Thymus (tissue), 11 donors: ENCODE data around the gene SNRPA1. TPM values are rescaled to one million over a fixed set of nuclear protein-coding genes. Genes with fewer than 3 reads are reported as not detected.

Source experiments
- DNase-seq, 9 donors: peaks; one replicate each; pipeline ENCODE4 v3.0.0-alpha.2; 2013; ENCODE audit warnings: low spot score in 9 of 9, low read depth in 6 of 9, missing footprints in 1 of 9
- H3K27ac ChIP-seq, 2 donors: one replicate each; pipeline ENCODE4 v1.5.1; 2013; ENCODE audit warnings: control low read depth in 1 of 2, low read depth in 1 of 2, low read length in 1 of 2, mild to moderate bottlenecking in 1 of 2, moderate library complexity in 1 of 2
- H3K27me3 ChIP-seq, 2 donors: one replicate each; pipeline ENCODE4 v1.5.1; 2013; ENCODE audit warnings: low read length in 1 of 2; ENCODE audit not compliant: control insufficient read depth in 2 of 2, insufficient read depth in 1 of 2
- H3K36me3 ChIP-seq, 2 donors: one replicate each; pipeline ENCODE4 v1.5.1; 2013; ENCODE audit warnings: low read length in 1 of 2, mild to moderate bottlenecking in 1 of 2, moderate library complexity in 1 of 2; ENCODE audit not compliant: control insufficient read depth in 2 of 2, insufficient read depth in 2 of 2
- H3K4me1 ChIP-seq, 2 donors: one replicate each; pipeline ENCODE4 v1.5.1; 2013; ENCODE audit warnings: low read length in 2 of 2; ENCODE audit not compliant: control insufficient read depth in 2 of 2, insufficient read depth in 2 of 2
- H3K4me3 ChIP-seq, 2 donors: one replicate each; pipeline ENCODE4 v1.5.1; 2013; ENCODE audit warnings: low read length in 2 of 2, control low read depth in 1 of 2, mild to moderate bottlenecking in 1 of 2
- H3K9me3 ChIP-seq, 2 donors: one replicate each; pipeline ENCODE4 v1.5.1; 2013; ENCODE audit warnings: low read length in 1 of 2, mild to moderate bottlenecking in 1 of 2; ENCODE audit not compliant: control insufficient read depth in 2 of 2, insufficient read depth in 1 of 2
- WGBS: extraction: QIAGEN DNeasy Blood & Tissue Kit; methylation state at CpG from one replicate; pipeline ENCODE4 v1.1.7; 2013; 5-methylcytosine and 5-hydroxymethylcytosine counted together
- polyA plus RNA-seq: library from polyadenylated mRNA; stranded (reverse); fragments of 200-250 nt; gene quantifications from one replicate; pipeline ENCODE4 v1.2.3, GENCODE V29; 2013
- total RNA-seq: library from RNA; stranded (reverse); fragments of 120-200 nt; gene quantifications from one replicate; pipeline ENCODE4 v1.2.4, GENCODE V29; 2013
- donor health status: healthy.

The SNRPA1 gene
- total and polyA plus RNA-seq, 2 donors = 47.7 to 71.4 TPM

DNA sequence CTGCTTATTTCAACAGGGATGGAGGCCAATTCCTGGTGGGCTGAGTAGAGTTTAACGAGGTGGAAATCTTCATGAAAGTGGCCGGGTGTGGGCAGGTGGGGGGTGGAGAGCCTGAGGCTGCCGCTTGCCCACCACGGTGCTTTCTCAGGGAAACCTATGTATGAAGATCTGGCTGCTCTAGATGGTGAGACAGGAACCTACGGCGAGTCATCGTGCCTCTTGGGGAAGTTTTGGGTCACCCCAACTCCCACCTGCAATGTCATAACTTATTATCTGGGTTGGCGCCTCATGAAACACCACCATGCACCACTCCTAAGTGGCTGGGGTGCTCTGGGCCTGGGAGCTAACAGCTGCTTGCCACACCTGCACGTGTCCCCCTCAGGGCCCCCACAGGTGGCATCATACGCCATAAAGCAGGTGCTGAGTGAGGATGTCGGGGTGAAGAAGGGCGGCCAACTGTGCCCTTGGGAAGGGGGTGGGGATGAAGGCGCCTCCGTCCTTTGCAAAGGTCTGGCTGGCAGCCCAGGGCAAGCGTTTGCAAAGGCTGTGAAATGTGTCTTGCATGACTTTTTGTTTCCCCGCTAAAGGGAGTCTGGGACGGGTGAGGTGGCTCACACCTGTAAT lies 27.9 kb upstream of the SNRPA1 start:
- H3K27ac ChIP-seq = no peak overlapping the region
- H3K9me3 ChIP-seq = peaks cover 0 to 4% of the 10 kb centered on the region in 2 donors
- 91% methylated on average over 17 of the region's 17 CpGs for WGBS
- peaks cover 2 to 28% of the 10 kb centered on the region in 2 donors for H3K27me3 ChIP-seq
- H3K36me3 ChIP-seq = no peaks in the 10 kb centered on the region
- DNase-seq = no peak
- H3K4me1 ChIP-seq = peaks cover 0 to 4% of the 10 kb centered on the region in 2 donors
- H3K4me3 ChIP-seq = no peak overlapping the region

DNA sequence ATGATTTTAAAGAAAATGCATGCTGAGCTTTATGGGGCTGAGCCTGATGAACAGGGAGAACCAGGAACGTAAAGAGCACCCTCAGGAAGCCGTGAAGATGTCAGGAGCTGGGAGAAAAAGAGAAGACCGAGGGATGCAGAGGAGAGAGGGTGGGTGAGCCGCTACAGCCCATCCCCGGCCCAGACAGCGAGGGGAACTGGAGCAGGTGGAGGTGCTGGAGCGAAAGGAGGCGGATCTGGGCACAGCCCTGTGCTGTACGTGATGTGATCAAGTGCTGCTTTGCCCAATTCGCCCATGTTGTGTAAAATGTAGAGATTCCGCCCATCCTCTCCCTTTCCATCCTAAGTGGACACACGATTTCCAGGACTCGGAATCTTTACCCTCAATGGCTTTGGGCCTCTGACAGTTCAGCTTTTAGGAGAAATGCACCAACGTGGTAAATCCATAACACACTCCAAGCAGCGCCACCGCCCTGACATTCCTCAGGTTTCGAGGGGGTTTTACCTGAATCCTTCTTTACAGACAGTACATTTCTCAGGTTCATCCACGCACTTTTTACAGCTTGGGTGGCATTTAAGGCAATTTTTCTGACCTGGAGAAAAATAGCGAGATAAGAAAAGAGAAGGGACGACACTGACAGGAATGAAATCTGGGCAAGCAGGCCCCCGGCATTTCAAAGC lies 27.1 kb upstream of the SNRPA1 start:
- no peak overlapping the region for H3K4me3 ChIP-seq
- peaks cover 0 to 4% of the 10 kb centered on the region in 2 donors for H3K4me1 ChIP-seq
- H3K36me3 ChIP-seq = no peaks in the 10 kb centered on the region
- 95% methylated on average over 21 of the region's 21 CpGs for WGBS
- peaks cover 2 to 26% of the 10 kb centered on the region in 2 donors for H3K27me3 ChIP-seq
- H3K9me3 ChIP-seq = peaks cover 0 to 4% of the 10 kb centered on the region in 2 donors
- DNase-seq = no peak
- H3K27ac ChIP-seq = no peak overlapping the region

DNA sequence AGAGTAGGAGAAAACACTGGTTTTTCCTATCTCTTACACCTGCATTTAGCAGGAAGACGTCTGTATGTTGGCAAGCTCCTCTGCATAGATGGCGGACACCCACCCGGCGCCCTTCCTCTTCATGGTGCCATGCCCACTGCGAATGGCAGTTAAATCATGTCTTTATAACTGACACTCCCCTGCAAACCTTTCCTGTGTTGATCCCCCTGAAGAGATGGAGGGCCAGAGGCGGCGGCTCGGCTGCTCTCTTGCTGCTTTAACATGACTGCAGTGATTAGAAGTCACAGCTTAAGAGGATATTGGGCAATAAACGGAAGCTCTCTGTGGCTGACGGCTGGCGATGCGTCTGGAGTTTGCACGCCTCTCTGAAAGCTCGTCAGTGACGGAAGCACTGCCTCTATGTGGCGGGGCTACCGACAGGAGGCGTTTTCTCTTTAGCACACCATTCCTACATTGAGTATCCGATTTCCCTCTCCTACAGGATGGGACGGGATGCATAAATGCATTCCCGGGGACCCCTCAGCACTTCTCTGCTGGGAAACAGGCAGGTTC lies 25.5 kb upstream of the SNRPA1 start:
- 7% methylated on average over 21 of the region's 21 CpGs for WGBS
- no peak overlapping the region for H3K4me3 ChIP-seq

DNA sequence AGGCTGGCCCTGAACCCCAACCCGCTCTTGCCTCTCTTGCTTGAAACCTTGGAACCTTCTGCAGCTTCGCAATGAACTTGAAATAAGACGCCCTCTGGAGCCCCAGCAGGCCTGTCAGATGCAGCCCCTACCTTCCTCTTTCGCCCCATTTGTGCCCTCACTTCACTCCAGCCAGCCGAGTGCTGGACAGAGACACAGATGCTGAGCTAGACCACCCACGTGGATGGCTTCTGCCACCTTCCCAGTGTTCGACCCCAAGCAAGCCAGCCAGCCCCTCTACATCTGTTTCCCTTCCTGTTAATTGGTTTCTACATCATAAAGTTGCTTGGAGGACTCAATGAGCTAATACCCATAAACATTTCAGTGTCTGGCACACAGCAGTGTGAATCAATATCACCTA lies 23.8 kb upstream of the SNRPA1 start:
- no peak for DNase-seq
- H3K27ac ChIP-seq = no peak overlapping the region
- H3K4me1 ChIP-seq = peaks cover 0 to 4% of the 10 kb centered on the region in 2 donors
- WGBS = 56% methylated on average over 7 of the region's 7 CpGs
- no peak overlapping the region for H3K4me3 ChIP-seq
- peaks cover 0 to 4% of the 10 kb centered on the region in 2 donors for H3K9me3 ChIP-seq
- peaks cover 2 to 24% of the 10 kb centered on the region in 2 donors for H3K27me3 ChIP-seq
- no peaks in the 10 kb centered on the region for H3K36me3 ChIP-seq

More for the DNA sequence above, 25.5 kb upstream of the SNRPA1 start:
- Histone ChIP-seq H3K4me1 (peaks cover 0 to 4% of the 10 kb centered on the region in 2 donors), H3K36me3 (no peaks in the 10 kb centered on the region), H3K9me3 (peaks cover 0 to 4% of the 10 kb centered on the region in 2 donors), H3K27me3 (peaks cover 2 to 24% of the 10 kb centered on the region in 2 donors), H3K27ac (no peak overlapping the region)
- DNase-seq = peak in 6 of 9 donors; percentile 21 to 70 (median 35)

DNA sequence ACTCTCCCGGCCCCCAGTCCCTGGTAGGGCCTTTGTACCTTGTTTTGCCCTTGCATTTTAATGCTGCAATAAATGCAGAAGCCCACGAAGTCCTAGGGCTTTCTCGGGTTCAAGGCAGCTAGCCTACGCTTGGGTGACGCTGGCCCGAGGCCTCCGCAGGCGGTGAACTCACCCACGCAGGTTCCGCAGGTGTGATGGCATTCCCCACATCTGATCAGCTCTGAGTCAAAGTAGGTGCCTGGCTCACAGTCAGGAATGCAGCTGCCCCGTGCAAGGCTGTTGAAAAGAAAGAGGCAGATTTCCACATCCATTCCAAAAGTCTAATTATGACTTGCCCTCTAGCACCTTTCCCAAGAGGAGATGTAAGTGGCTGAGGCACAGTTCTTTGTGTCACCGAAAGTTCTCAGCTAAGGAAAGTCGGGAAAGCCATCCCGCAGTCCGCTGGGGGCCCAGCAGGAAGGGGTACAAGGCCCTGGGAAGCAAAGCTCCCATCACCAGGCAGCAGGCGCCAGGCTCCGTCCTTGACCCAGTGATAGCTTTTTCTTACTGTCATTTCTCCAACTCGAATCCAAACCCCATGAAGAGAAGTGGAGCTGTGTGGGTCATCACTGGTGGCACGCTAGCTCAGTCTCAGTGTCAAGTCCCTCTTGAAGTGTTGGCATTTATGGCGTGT lies 23.2 kb upstream of the SNRPA1 start:
- H3K4me3 ChIP-seq = no peak overlapping the region
- no peak for DNase-seq
- WGBS = 93% methylated on average over 20 of the region's 20 CpGs
- peaks cover 2 to 24% of the 10 kb centered on the region in 2 donors for H3K27me3 ChIP-seq
- peaks cover 0 to 4% of the 10 kb centered on the region in 2 donors for H3K9me3 ChIP-seq
- no peak overlapping the region for H3K27ac ChIP-seq
- H3K36me3 ChIP-seq = no peaks in the 10 kb centered on the region
- H3K4me1 ChIP-seq = peaks cover 0 to 4% of the 10 kb centered on the region in 2 donors

DNA sequence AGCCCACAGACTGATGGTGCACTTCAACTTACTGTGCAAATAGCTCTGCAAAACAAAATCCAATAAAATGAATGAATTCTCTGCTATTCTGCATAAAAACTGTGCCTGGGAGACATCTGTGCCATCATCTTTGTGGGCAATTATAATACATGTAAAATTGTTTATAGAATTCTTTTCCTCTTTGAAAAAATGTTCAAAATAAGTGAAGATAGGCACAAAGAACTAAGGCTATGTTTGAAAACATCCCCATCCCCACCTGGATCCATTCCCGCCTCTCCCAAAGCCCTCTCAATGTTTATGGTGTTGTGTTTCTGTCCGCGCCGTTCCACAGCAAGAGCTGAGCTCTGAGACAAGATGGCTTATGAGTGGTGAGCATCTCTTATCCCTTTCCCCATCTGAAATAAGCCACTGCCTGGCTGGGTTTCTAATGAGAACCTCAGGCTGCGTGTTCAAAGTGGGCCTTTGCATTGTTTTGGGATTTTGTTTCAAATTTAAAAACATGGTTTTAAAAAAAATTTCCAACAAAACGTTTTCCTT lies 22.4 kb upstream of the SNRPA1 start:
- peaks cover 2 to 24% of the 10 kb centered on the region in 2 donors for H3K27me3 ChIP-seq
- H3K36me3 ChIP-seq = no peaks in the 10 kb centered on the region
- H3K9me3 ChIP-seq = peaks cover 0 to 4% of the 10 kb centered on the region in 2 donors
- DNase-seq = no peak
- no peak overlapping the region for H3K4me3 ChIP-seq
- H3K4me1 ChIP-seq = peaks cover 0 to 4% of the 10 kb centered on the region in 2 donors
- no peak overlapping the region for H3K27ac ChIP-seq
- 95% methylated on average over 6 of the region's 6 CpGs for WGBS

DNA sequence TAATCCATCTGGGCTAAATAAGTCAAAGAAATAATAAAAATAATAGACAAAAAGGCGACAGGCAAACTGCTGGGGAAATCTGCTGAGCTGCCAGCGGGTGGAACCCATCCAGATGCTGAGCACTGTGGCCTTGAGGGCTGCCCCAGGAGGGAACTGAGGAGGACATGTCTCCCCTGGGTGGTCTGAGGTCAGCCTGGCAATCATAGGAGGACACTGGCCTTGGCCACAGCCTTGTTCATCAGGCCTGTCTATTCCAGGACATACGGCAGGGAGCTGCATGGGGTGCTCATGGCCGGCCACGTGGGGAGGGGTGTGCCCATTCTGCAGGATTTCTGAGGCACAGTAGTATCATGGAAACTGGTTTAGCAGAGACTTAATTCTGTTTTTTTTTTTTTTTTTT lies 21.5 kb upstream of the SNRPA1 start:
- Histone ChIP-seq H3K9me3 (peaks cover 0 to 4% of the 10 kb centered on the region in 2 donors), H3K27ac (no peak overlapping the region), H3K36me3 (no peaks in the 10 kb centered on the region), H3K4me1 (peaks cover 0 to 4% of the 10 kb centered on the region in 2 donors), H3K27me3 (peaks cover 2 to 23% of the 10 kb centered on the region in 2 donors), H3K4me3 (no peak overlapping the region)
- 94% methylated on average over 5 of the region's 5 CpGs for WGBS
- DNase-seq = no peak

DNA sequence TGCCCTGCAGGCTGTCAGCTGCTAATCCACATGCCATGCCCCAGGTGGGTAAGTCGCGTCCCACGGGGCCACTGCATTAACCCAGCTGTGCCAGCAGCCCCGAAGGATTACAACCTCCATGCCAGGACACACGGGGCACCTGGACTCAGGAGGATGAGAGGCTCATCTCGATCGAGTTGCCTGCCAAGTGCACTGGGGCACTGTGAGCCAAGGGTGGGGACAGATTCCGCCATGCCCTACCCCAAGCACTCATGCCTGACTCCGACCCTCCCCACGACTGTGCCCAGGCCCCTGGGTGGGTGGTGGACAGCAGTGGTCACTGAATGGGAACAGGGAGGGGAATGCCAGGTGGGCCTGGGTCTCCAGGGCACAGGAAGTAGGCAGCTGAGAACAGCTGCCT lies 20.7 kb upstream of the SNRPA1 start:
- peaks cover 0 to 4% of the 10 kb centered on the region in 2 donors for H3K9me3 ChIP-seq
- no peak overlapping the region for H3K27ac ChIP-seq
- no peak for DNase-seq
- WGBS = 95% methylated on average over 10 of the region's 10 CpGs
- peaks cover under 1 to 17% of the 10 kb centered on the region in 2 donors for H3K27me3 ChIP-seq
- H3K36me3 ChIP-seq = no peaks in the 10 kb centered on the region
- H3K4me3 ChIP-seq = no peak overlapping the region
- no peaks in the 10 kb centered on the region for H3K4me1 ChIP-seq
